Gastrocnemius medialis (tissue), 4 donors: Measurements from ENCODE around the gene ALAS2.

Experiments used
- POLR2A ChIP-seq, 2 donors: fragments of 450-650 bp; IDR thresholded peaks; one replicate each; pipeline ENCODE4 v1.6.1; 2017; ENCODE audit warnings: antibody characterized with exemption in 2 of 2, mild to moderate bottlenecking in 2 of 2, moderate library complexity in 2 of 2
- TF ChIP-seq, protein P1 (sequence below), 5 experiments: fragments of 450-650 bp in 3 of 5; fragments of 200-600 bp in 2 of 5; sonication (generic) in 2 of 5; IDR thresholded peaks in 4 of 5; conservative IDR thresholded peaks in 1 of 5; 1 replicate in 4 of 5; 2 replicates in 1 of 5; pipeline ENCODE4 v1.5.1; 2016 to 2019; ENCODE audit warnings: antibody characterized with exemption in 5 of 5, mild to moderate bottlenecking in 3 of 5, moderate library complexity in 3 of 5

DNA sequence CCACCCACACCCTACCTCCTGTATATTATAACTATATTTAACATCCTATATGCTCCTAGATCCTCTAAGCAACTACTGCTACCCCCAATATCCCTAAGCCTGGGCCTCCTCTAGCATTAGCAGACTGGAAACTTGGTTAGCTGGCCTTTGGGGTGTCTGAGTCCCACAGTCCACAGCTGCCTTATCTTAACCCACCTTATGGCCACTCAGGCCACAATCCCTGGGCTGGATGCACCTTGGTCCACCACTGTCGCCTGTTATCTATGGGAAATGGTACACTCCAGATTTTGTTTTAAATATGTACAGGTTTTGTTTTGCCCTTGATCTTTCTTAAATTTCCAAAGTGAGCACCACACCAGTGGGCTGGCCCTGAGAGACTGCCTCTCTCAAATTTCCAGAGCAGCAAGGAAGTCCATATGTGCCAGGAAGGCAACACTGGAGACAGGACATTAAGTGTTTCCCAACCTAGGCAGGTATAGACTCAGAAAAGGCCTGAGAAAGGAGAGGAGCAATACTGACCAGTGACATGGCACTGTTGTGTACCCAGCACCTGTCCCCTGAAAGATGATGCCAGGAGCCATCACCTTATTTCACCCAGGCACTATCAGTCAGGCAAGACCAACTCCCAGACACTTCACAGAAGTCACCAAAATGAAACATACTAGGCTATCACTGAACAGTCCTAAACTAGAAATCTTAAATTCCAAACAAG lies 37.7 kb downstream of the ALAS2 start:
- TF ChIP-seq, protein P1, sequence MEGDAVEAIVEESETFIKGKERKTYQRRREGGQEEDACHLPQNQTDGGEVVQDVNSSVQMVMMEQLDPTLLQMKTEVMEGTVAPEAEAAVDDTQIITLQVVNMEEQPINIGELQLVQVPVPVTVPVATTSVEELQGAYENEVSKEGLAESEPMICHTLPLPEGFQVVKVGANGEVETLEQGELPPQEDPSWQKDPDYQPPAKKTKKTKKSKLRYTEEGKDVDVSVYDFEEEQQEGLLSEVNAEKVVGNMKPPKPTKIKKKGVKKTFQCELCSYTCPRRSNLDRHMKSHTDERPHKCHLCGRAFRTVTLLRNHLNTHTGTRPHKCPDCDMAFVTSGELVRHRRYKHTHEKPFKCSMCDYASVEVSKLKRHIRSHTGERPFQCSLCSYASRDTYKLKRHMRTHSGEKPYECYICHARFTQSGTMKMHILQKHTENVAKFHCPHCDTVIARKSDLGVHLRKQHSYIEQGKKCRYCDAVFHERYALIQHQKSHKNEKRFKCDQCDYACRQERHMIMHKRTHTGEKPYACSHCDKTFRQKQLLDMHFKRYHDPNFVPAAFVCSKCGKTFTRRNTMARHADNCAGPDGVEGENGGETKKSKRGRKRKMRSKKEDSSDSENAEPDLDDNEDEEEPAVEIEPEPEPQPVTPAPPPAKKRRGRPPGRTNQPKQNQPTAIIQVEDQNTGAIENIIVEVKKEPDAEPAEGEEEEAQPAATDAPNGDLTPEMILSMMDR (IDR thresholded peaks at IDR 0.05 in 4 of 5, conservative IDR thresholded peaks at IDR 0.05 in 1 of 5), result no peak
- peak in 1 of 2 donors; percentile 8 for TF ChIP-seq POLR2A (IDR thresholded peaks at IDR 0.05)
